GM23338 (cell line): ENCODE measurements around the gene CES5A. TPM values are rescaled to one million over a fixed set of nuclear protein-coding genes. Genes with fewer than 3 reads are reported as not detected.

Experiments
- ATAC-seq: fragments of 200-7000 bp; cut with Tn5 transposase; 3 replicates; pipeline ENCODE4 v1.9.1; 2020
- DNase-seq: peaks from one replicate; pipeline ENCODE4 v3.0.0-alpha.2; 2015; ENCODE audit warnings: low spot score
- H2AFZ ChIP-seq: fragments of 200-600 bp; sonication (generic); 2 replicates; pipeline ENCODE4 v1.8.0; 2016; ENCODE audit warnings: antibody characterized with exemption, mild to moderate bottlenecking, moderate library complexity
- H3F3A ChIP-seq: fragments of 200-600 bp; sonication (generic); replicated peaks from 2 replicates; pipeline ENCODE4 v1.8.0; 2017; ENCODE audit warnings: antibody characterized with exemption, mixed run types, low read depth
- H3K27ac ChIP-seq: fragments of 200-600 bp; sonication (generic); 2 replicates; pipeline ENCODE4 v1.6.1; 2016; ENCODE audit warnings: low read depth
- H3K27me3 ChIP-seq: fragments of 200-600 bp; sonication (generic); 2 replicates; pipeline ENCODE4 v1.8.0; 2016; ENCODE audit warnings: mild to moderate bottlenecking, mixed run types, moderate library complexity; ENCODE audit not compliant: insufficient read depth
- H3K36me3 ChIP-seq: fragments of 200-600 bp; sonication (generic); 2 replicates; pipeline ENCODE4 v1.8.0; 2016; ENCODE audit warnings: mild to moderate bottlenecking; ENCODE audit not compliant: insufficient read depth
- H3K4me1 ChIP-seq: fragments of 200-600 bp; sonication (generic); 2 replicates; pipeline ENCODE4 v1.8.0; 2016; ENCODE audit warnings: mild to moderate bottlenecking, moderate library complexity; ENCODE audit not compliant: insufficient read depth
- H3K4me2 ChIP-seq: fragments of 200-600 bp; sonication (generic); 2 replicates; pipeline ENCODE4 v1.7.1; 2017; ENCODE audit warnings: mixed run types
- H3K4me3 ChIP-seq: fragments of 200-600 bp; sonication (generic); 2 replicates; pipeline ENCODE4 v1.6.1; 2016; ENCODE audit warnings: mixed run types
- H3K79me2 ChIP-seq: fragments of 200-600 bp; sonication (generic); replicated peaks from 2 replicates; pipeline ENCODE4 v1.8.0; 2017; ENCODE audit warnings: mild to moderate bottlenecking; ENCODE audit not compliant: insufficient read depth
- H3K9me2 ChIP-seq: fragments of 200-600 bp; sonication (generic); 2 replicates; pipeline ENCODE4 v1.8.0; 2017; ENCODE audit not compliant: insufficient read depth
- H4K20me1 ChIP-seq: fragments of 200-600 bp; sonication (generic); replicated peaks from 2 replicates; pipeline ENCODE4 v1.8.0; 2017; ENCODE audit warnings: mild to moderate bottlenecking; ENCODE audit not compliant: insufficient read depth
- H3K27ac Mint-ChIP-seq: 2 replicates; pipeline ENCODE4 v1.8.0; 2020; ENCODE audit warnings: inconsistent platforms, mild to moderate bottlenecking, moderate library complexity, mixed read lengths
- H3K27me3 Mint-ChIP-seq: 3 replicates; pipeline ENCODE4 v1.8.0; 2022; ENCODE audit warnings: low read depth, mild to moderate bottlenecking, moderate library complexity, mixed read lengths, inconsistent platforms; ENCODE audit not compliant: insufficient read depth, poor library complexity
- H3K36me3 Mint-ChIP-seq: 3 replicates; pipeline ENCODE4 v1.8.0; 2021; ENCODE audit warnings: low read depth, mild to moderate bottlenecking, inconsistent platforms, moderate library complexity, mixed read lengths
- H3K4me1 Mint-ChIP-seq: 3 replicates; pipeline ENCODE4 v1.8.0; 2020; ENCODE audit warnings: mild to moderate bottlenecking, inconsistent platforms, mixed read lengths
- H3K4me3 Mint-ChIP-seq: 3 replicates; pipeline ENCODE4 v1.8.0; 2021; ENCODE audit warnings: moderate library complexity, mild to moderate bottlenecking, inconsistent platforms, mixed read lengths
- H3K9me3 Mint-ChIP-seq: 3 replicates; pipeline ENCODE4 v1.8.0; 2020; ENCODE audit warnings: moderate library complexity, mild to moderate bottlenecking, inconsistent platforms, mixed read lengths
- CREB1 ChIP-seq: fragments of 250-450 bp; sonication (Bioruptor Pico); IDR thresholded peaks from 2 replicates; pipeline ENCODE4 v1.5.0; 2020; ENCODE audit warnings: low read depth, mild to moderate bottlenecking, moderate library complexity
- CTCF ChIP-seq, 2 experiments: fragments of 200-600 bp in 1 of 2; sonication (generic) in 1 of 2; conservative IDR thresholded peaks; 2 replicates each; pipeline versions ENCODE4 v1.5.1 to v1.6.1; 2016 to 2017; ENCODE audit warnings: antibody characterized with exemption in 2 of 2, low read depth in 2 of 2, mild to moderate bottlenecking in 2 of 2, moderate library complexity in 1 of 2
- ETS1 ChIP-seq: IDR thresholded peaks from 2 replicates; pipeline ENCODE4 v1.6.1; 2016; ENCODE audit warnings: antibody characterized with exemption
- EZH2 ChIP-seq: fragments of 200-600 bp; sonication (generic); IDR thresholded peaks from one replicate; pipeline ENCODE4 v1.8.0; 2017; ENCODE audit warnings: antibody characterized with exemption, mild to moderate bottlenecking, low read depth; ENCODE audit not compliant: unreplicated experiment
- EZH2phosphoT487 ChIP-seq: fragments of 200-600 bp; sonication (generic); IDR thresholded peaks from one replicate; pipeline ENCODE4 v1.8.1; 2018; ENCODE audit warnings: antibody characterized with exemption; ENCODE audit not compliant: unreplicated experiment
- JUNB ChIP-seq: IDR thresholded peaks from one replicate; pipeline ENCODE4 v1.6.1; 2016; ENCODE audit warnings: antibody characterized with exemption; ENCODE audit not compliant: unreplicated experiment
- NANOG ChIP-seq: IDR thresholded peaks from 2 replicates; pipeline ENCODE4 v1.6.1; 2016; ENCODE audit warnings: antibody characterized with exemption, borderline replicate concordance
- POLR2AphosphoS5 ChIP-seq: IDR thresholded peaks from 2 replicates; pipeline ENCODE4 v1.6.1; 2016; ENCODE audit warnings: antibody characterized with exemption, low read depth
- STAT1 ChIP-seq: IDR thresholded peaks from one replicate; pipeline ENCODE4 v1.6.1; 2016; ENCODE audit warnings: antibody characterized with exemption; ENCODE audit not compliant: unreplicated experiment
- ZNF331 ChIP-seq: fragments of 250-450 bp; sonication (Bioruptor Pico); IDR thresholded peaks from 2 replicates; pipeline ENCODE4 v1.5.0; 2020; ENCODE audit warnings: low read depth, mild to moderate bottlenecking, moderate library complexity
- polyA plus RNA-seq: library from polyadenylated mRNA; unstranded; fragments of >200 nt; fragmentation: Nextera tagmentation; extraction: Ambion mirVana; gene quantifications from 2 replicates; pipeline ENCODE4 v1.2.1, GENCODE V29; 2016
- total RNA-seq: library from RNA; depleted of rRNA; stranded (reverse); fragments of >200 nt; shearing (Covaris generic); gene quantifications from 2 replicates; pipeline ENCODE4 v1.2.3, GENCODE V29; 2014
- TF ChIP-seq, protein P1 (sequence below): IDR thresholded peaks from one replicate; pipeline ENCODE4 v1.6.1; 2018; ENCODE audit warnings: antibody characterized with exemption; ENCODE audit not compliant: unreplicated experiment
- TF ChIP-seq, protein P2 (sequence below): fragments of 250-450 bp; sonication (Bioruptor Pico); IDR thresholded peaks from 2 replicates; pipeline ENCODE4 v1.5.0; 2020; ENCODE audit warnings: mild to moderate bottlenecking, moderate library complexity

CES5A gene
- total and polyA plus RNA-seq, 2 experiments from 2014 or later, result not detected

DNA sequence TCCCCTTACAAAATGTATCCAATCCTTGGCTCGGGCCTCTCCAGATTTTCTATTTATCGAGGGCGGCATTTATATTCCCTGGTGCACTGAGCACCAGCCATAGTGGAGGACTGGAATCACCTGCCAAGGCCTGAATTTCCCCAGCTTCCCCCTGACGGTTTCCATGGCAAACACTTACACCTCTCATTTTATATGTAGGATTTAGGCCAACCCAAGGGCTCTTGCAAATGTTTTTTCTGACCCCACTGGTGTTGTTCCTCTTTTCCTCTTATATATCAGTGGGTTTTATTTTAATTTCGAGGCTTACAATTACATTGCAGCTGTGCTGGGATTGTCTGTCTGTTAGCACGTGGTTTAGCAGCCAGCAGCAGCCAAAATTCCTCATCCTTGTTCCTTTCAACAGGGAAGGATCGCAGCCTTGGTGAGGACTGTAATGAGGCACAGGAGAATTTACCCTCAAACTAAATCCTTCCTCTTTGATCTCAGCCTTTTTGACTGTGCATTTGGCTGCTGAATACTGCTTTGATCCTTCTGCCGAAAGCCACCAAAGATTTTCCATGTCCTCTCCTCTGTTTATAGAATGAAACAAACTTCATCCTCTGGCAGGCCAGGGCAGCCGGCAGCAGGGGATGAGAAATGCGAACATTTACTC, 26.5 kb upstream of the CES5A start:
- H3K27me3 ChIP-seq, result no peaks in the 10 kb centered on the region
- H3K27ac Mint-ChIP-seq, result no peak overlapping the region
- H3K27ac ChIP-seq, result no peak overlapping the region
- H3K9me2 ChIP-seq, result no peaks in the 10 kb centered on the region; the same call in 1 of the 2 replicates
- H3K4me3 Mint-ChIP-seq, result no peak overlapping the region
- no peaks in the 10 kb centered on the region for H3F3A ChIP-seq
- H3K4me3 ChIP-seq, result no peak overlapping the region
- H3K4me2 ChIP-seq, result no peak overlapping the region
- TF ChIP-seq CTCF (conservative IDR thresholded peaks at IDR 0.05; ENCODE audit: low read depth in 2 of 2), result no peak
- TF ChIP-seq, protein P1, sequence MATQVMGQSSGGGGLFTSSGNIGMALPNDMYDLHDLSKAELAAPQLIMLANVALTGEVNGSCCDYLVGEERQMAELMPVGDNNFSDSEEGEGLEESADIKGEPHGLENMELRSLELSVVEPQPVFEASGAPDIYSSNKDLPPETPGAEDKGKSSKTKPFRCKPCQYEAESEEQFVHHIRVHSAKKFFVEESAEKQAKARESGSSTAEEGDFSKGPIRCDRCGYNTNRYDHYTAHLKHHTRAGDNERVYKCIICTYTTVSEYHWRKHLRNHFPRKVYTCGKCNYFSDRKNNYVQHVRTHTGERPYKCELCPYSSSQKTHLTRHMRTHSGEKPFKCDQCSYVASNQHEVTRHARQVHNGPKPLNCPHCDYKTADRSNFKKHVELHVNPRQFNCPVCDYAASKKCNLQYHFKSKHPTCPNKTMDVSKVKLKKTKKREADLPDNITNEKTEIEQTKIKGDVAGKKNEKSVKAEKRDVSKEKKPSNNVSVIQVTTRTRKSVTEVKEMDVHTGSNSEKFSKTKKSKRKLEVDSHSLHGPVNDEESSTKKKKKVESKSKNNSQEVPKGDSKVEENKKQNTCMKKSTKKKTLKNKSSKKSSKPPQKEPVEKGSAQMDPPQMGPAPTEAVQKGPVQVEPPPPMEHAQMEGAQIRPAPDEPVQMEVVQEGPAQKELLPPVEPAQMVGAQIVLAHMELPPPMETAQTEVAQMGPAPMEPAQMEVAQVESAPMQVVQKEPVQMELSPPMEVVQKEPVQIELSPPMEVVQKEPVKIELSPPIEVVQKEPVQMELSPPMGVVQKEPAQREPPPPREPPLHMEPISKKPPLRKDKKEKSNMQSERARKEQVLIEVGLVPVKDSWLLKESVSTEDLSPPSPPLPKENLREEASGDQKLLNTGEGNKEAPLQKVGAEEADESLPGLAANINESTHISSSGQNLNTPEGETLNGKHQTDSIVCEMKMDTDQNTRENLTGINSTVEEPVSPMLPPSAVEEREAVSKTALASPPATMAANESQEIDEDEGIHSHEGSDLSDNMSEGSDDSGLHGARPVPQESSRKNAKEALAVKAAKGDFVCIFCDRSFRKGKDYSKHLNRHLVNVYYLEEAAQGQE, result no peak
- TF ChIP-seq JUNB, result no peak
- no peak for TF ChIP-seq EZH2
- TF ChIP-seq STAT1, result no peak
- TF ChIP-seq POLR2AphosphoS5, result no peak
- TF ChIP-seq ZNF331 (CRISPR knock-in tag), result no peak
- TF ChIP-seq, protein P2, sequence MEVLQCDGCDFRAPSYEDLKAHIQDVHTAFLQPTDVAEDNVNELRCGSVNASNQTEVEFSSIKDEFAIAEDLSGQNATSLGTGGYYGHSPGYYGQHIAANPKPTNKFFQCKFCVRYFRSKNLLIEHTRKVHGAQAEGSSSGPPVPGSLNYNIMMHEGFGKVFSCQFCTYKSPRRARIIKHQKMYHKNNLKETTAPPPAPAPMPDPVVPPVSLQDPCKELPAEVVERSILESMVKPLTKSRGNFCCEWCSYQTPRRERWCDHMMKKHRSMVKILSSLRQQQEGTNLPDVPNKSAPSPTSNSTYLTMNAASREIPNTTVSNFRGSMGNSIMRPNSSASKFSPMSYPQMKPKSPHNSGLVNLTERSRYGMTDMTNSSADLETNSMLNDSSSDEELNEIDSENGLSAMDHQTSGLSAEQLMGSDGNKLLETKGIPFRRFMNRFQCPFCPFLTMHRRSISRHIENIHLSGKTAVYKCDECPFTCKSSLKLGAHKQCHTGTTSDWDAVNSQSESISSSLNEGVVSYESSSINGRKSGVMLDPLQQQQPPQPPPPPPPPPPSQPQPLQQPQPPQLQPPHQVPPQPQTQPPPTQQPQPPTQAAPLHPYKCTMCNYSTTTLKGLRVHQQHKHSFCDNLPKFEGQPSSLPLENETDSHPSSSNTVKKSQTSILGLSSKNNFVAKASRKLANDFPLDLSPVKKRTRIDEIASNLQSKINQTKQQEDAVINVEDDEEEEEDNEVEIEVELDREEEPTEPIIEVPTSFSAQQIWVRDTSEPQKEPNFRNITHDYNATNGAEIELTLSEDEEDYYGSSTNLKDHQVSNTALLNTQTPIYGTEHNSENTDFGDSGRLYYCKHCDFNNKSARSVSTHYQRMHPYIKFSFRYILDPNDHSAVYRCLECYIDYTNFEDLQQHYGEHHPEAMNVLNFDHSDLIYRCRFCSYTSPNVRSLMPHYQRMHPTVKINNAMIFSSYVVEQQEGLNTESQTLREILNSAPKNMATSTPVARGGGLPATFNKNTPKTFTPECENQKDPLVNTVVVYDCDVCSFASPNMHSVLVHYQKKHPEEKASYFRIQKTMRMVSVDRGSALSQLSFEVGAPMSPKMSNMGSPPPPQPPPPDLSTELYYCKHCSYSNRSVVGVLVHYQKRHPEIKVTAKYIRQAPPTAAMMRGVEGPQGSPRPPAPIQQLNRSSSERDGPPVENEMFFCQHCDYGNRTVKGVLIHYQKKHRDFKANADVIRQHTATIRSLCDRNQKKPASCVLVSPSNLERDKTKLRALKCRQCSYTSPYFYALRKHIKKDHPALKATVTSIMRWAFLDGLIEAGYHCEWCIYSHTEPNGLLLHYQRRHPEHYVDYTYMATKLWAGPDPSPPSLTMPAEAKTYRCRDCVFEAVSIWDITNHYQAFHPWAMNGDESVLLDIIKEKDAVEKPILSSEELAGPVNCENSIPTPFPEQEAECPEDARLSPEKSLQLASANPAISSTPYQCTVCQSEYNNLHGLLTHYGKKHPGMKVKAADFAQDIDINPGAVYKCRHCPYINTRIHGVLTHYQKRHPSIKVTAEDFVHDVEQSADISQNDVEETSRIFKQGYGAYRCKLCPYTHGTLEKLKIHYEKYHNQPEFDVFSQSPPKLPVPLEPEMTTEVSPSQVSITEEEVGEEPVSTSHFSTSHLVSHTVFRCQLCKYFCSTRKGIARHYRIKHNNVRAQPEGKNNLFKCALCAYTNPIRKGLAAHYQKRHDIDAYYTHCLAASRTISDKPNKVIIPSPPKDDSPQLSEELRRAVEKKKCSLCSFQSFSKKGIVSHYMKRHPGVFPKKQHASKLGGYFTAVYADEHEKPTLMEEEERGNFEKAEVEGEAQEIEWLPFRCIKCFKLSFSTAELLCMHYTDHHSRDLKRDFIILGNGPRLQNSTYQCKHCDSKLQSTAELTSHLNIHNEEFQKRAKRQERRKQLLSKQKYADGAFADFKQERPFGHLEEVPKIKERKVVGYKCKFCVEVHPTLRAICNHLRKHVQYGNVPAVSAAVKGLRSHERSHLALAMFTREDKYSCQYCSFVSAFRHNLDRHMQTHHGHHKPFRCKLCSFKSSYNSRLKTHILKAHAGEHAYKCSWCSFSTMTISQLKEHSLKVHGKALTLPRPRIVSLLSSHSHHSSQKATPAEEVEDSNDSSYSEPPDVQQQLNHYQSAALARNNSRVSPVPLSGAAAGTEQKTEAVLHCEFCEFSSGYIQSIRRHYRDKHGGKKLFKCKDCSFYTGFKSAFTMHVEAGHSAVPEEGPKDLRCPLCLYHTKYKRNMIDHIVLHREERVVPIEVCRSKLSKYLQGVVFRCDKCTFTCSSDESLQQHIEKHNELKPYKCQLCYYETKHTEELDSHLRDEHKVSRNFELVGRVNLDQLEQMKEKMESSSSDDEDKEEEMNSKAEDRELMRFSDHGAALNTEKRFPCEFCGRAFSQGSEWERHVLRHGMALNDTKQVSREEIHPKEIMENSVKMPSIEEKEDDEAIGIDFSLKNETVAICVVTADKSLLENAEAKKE (CRISPR knock-in tag), result no peak
- TF ChIP-seq ETS1, result no peak
- no peak for TF ChIP-seq EZH2phosphoT487
- no peak for TF ChIP-seq NANOG
- no peak for TF ChIP-seq CREB1
- H2AFZ ChIP-seq, result no peak overlapping the region; the same call in 1 of the 2 replicates
- no peaks in the 10 kb centered on the region for H3K79me2 ChIP-seq
- H3K4me1 ChIP-seq, result no peaks in the 10 kb centered on the region
- no peaks in the 10 kb centered on the region for H3K4me1 Mint-ChIP-seq
- no peak for DNase-seq
- no peaks in the 10 kb centered on the region for H3K36me3 ChIP-seq
- no peak for ATAC-seq
- no peaks in the 10 kb centered on the region for H4K20me1 ChIP-seq
- peaks cover 27% of the 10 kb centered on the region for H3K9me3 Mint-ChIP-seq
- no peaks in the 10 kb centered on the region for H3K36me3 Mint-ChIP-seq
- H3K27me3 Mint-ChIP-seq, result peaks cover 2% of the 10 kb centered on the region
